ENCODE measurements around the gene ACCSL.

ACCSL gene

DNA sequence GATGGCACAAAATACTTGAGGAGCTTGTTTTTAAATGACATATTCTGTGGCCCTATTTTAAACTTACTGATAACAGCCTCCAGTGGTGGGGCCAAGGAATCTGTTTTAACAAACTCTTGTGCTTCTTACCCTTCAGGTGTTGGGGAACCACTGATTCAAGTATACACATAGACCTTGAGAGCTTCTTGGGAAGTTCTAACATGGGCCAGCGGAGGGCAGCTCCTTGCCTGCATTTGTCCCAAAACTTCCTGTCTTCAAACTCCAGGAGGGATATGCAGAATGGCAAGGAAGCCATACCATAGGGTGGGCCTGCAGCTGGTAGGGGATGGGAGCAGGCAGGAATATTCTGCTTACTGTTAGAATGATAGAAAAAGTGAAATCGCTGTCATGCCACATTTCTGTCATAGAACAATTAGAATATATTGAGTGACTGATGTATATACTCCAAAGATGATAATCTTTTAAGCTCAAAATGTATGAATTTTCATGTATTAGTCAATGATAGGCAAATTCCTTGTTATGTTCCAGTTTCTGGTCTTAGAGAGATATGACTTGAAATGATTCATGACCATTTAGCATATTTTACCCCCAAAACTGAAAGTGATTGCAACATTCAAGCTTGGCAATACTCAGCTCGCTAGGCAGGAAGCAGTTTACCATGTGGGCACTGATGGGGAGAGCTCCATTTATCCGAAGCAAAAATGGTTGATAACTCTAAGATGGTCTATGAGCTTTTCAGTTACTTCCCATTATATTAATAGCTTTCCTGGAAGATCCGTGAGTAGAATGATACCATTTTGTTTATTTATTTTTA is 56.9 kb downstream of the ACCSL start:
- no peak for DNase-seq

DNA sequence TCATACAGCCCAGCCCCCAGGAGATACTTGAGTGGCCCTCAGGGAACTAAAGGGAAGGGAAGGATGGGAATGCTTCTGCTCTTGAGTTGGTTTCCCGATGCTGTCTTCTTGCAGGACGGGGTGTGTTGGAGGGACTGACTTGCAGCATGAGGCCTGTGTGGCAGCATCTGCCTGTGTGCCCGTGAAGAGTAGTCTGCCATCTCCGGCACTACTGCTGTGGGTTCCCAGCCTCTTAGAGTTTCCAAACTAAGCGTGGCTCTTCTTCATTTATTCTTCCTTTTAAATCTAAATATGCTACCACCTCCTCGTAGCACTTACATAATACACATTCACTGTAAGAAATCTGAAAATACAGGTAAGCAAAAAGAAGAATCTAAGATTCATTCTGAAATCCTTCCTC is 60.5 kb downstream of the ACCSL start:
- no peak for DNase-seq
